Adrenal gland (tissue), 12 donors: ENCODE data around the gene GTF2E1. TPM values are rescaled to one million over a fixed set of nuclear protein-coding genes. Genes with fewer than 3 reads are reported as not detected.

Source experiments
- DNase-seq, 7 donors: peaks; one replicate each; pipeline ENCODE4 v3.0.0-alpha.2; 2019 to 2020
- H3K27ac ChIP-seq, 5 donors: fragments of 200-600 bp; sonication (generic) in 4 of 5; 1 replicate in 3 of 5; 2 replicates in 2 of 5; pipeline versions ENCODE4 v1.5.1 to v1.8.0; 2016 to 2020; ENCODE audit warnings: mild to moderate bottlenecking in 1 of 5
- H3K27me3 ChIP-seq: fragments of 200-600 bp; 2 replicates; pipeline ENCODE4 v1.8.0; 2021
- H3K36me3 ChIP-seq, 2 donors: fragments of 200-600 bp; replicated peaks in 1 of 2; 1 replicate in 1 of 2; 2 replicates in 1 of 2; pipeline versions ENCODE4 v1.5.1 to v1.8.0; 2018 to 2022
- H3K4me1 ChIP-seq, 2 donors: fragments of 200-600 bp; replicated peaks in 1 of 2; 1 replicate in 1 of 2; 2 replicates in 1 of 2; pipeline versions ENCODE4 v1.5.1 to v1.8.0; 2018 to 2021
- H3K4me3 ChIP-seq, 4 donors: fragments of 200-600 bp; sonication (generic) in 3 of 4; one replicate each; pipeline ENCODE4 v1.5.1; 2016 to 2018
- H3K9me3 ChIP-seq, 3 donors: fragments of 200-600 bp; sonication (generic) in 1 of 3; replicated peaks in 1 of 3; 1 replicate in 2 of 3; 2 replicates in 1 of 3; pipeline versions ENCODE4 v1.5.1 to v1.8.0; 2016 to 2021
- CTCF ChIP-seq, 6 experiments: fragments of 450-650 bp in 4 of 6; fragments of 200-600 bp in 2 of 6; sonication (generic) in 1 of 6; IDR thresholded peaks; 1 replicate in 5 of 6; 2 replicates in 1 of 6; pipeline versions ENCODE4 v1.5.1 to v1.8.0; 2016 to 2021; ENCODE audit warnings: antibody characterized with exemption in 6 of 6, mild to moderate bottlenecking in 2 of 6, moderate library complexity in 1 of 6
- POLR2A ChIP-seq, 2 donors: fragments of 450-650 bp; IDR thresholded peaks; one replicate each; pipeline ENCODE4 v1.6.1; 2017; ENCODE audit warnings: antibody characterized with exemption in 2 of 2, mild to moderate bottlenecking in 2 of 2, moderate library complexity in 1 of 2
- WGBS, 4 donors: extraction: QIAGEN DNeasy Blood & Tissue Kit in 2 of 4; methylation state at CpG; one replicate each; pipeline versions ENCODE4 v1.1.5 to v1.1.7; 2013 to 2017; 5-methylcytosine and 5-hydroxymethylcytosine counted together
- intact Hi-C, 2 donors: fragments of 100-400 bp; cut with DNase I; formaldehyde crosslinking; loops; one replicate each; pipeline versions ENCODE4 v1.14.1 to v1.15.0; 2022 to 2023
- polyA plus RNA-seq, 3 donors: library from polyadenylated mRNA; stranded (reverse); fragments of 200-250 nt in 2 of 3; fragments of 350-450 nt in 1 of 3; fragmentation: Illumina TruSeq in 1 of 3; extraction: RNeasy Lipid Tissue Mini Kit (QIAGEN cat#74804) in 1 of 3; gene quantifications; one replicate each; pipeline ENCODE4 v1.2.3, GENCODE V29; 2013 to 2014
- total RNA-seq, 9 donors: library from RNA; depleted of rRNA in 4 of 9; stranded (reverse); fragments of >200 nt in 4 of 9; fragments of 120-200 nt in 1 of 9; fragmentation: NEBNext Ultra II Directional in 1 of 9; extraction: Animal tissue kit (Norgen Biotek cat#: 25700) in 1 of 9; gene quantifications; one replicate each; pipeline versions ENCODE4 v1.1.0 to v1.2.4, GENCODE V29; 2013 to 2023
- donor health status: healthy with polysubstance abuse.
- donor health status: Bipolar disorder and iron deficiency.
- donor health status: DM: yes; HTN: yes; CAD: no.
- donor health status: DM: no; HTN: no; CAD: no.
- donor health status: DM: no; HTN: no; CAD: no.
- donor health status: DM: yes; HTN: yes; CAD: no.

Gene GTF2E1
- total and polyA plus RNA-seq, 12 donors: 10.2 to 37.3 (median 25.3) TPM

- 52 to 71% (median 66%) methylated on average over 3 of the region's 3 CpGs for WGBS, 4 donors
- Histone ChIP-seq H3K27me3 (no peaks in the 10 kb centered on the region), H3K27ac (peak overlapping the region in 2 of 5 donors; percentile 96 to 97), H3K4me1 (peaks cover 17 to 30% of the 10 kb centered on the region in 2 donors), H3K9me3 (no peaks in the 10 kb centered on the region), H3K4me3 (peak overlapping the region in 2 of 4 donors; percentile 72 to 92), H3K36me3 (no peaks in the 10 kb centered on the region)
- DNase-seq: no peak
- TF ChIP-seq CTCF (IDR thresholded peaks at IDR 0.05): no peak
- TF ChIP-seq POLR2A (IDR thresholded peaks at IDR 0.05): no peak
- intact Hi-C loops: no loop called here
Measured at GRCh38 chr3:120741320-120741719, 1.2 kb upstream of the GTF2E1 start.

- Histone ChIP-seq H3K36me3 (no peaks in the 10 kb centered on the region), H3K27me3 (no peaks in the 10 kb centered on the region), H3K27ac (peak overlapping the region; percentile 86 to 97 (median 96)), H3K4me1 (peaks cover 17 to 30% of the 10 kb centered on the region in 2 donors), H3K9me3 (no peaks in the 10 kb centered on the region), H3K4me3 (peak overlapping the region; percentile 62 to 97 (median 82))
- no peak for TF ChIP-seq POLR2A (IDR thresholded peaks at IDR 0.05)
- no peak for TF ChIP-seq CTCF (IDR thresholded peaks at IDR 0.05)
- DNase-seq: peak in 1 of 7 donors; percentile 35
- 8 to 11% (median 9%) methylated on average over 10 of the region's 10 CpGs for WGBS, 4 donors
- intact Hi-C loops: no loop called here
Measured at GRCh38 chr3:120741837-120742197, 727 bp upstream of the GTF2E1 start.

- no peak for TF ChIP-seq CTCF (IDR thresholded peaks at IDR 0.05)
- TF ChIP-seq POLR2A (IDR thresholded peaks at IDR 0.05): no peak
Measured at GRCh38 chr3:120742849-120743365, 363 bp downstream of the GTF2E1 start.

GRCh38 chr3:120743556-120744195 lies 1.1 kb downstream of the GTF2E1 start:
- H3K36me3 ChIP-seq: no peaks in the 10 kb centered on the region
- DNase-seq: peak in 2 of 7 donors; percentile 13 to 57
- H3K27me3 ChIP-seq: no peaks in the 10 kb centered on the region
- H3K4me1 ChIP-seq: peaks cover 17 to 30% of the 10 kb centered on the region in 2 donors
- no peak for TF ChIP-seq CTCF (IDR thresholded peaks at IDR 0.05)
- TF ChIP-seq POLR2A (IDR thresholded peaks at IDR 0.05): no peak
- H3K9me3 ChIP-seq: no peaks in the 10 kb centered on the region
- intact Hi-C loops: no loop called here
- peak overlapping the region in 3 of 5 donors; percentile 96 to 97 (median 96) for H3K27ac ChIP-seq
- peak overlapping the region in 2 of 4 donors; percentile 72 to 92 for H3K4me3 ChIP-seq
- 52 to 63% (median 57%) methylated on average over 6 of the region's 6 CpGs for WGBS, 4 donors

More at GRCh38 chr3:120742849-120743365, 363 bp downstream of the GTF2E1 start:
- peak in 4 of 7 donors; percentile 33 to 49 (median 40) for DNase-seq
- 0 to 1% (median 1%) methylated on average over 26 of the region's 26 CpGs for WGBS, 4 donors
- Histone ChIP-seq H3K27ac (peak overlapping the region; percentile 28 to 97 (median 96)), H3K27me3 (no peaks in the 10 kb centered on the region), H3K4me1 (peaks cover 17 to 30% of the 10 kb centered on the region in 2 donors), H3K9me3 (no peaks in the 10 kb centered on the region), H3K36me3 (no peaks in the 10 kb centered on the region), H3K4me3 (peak overlapping the region; percentile 45 to 92 (median 69))
- intact Hi-C loops: no loop called here
